ENCODE data around the gene DCAF10. TPM values are rescaled to one million over a fixed set of nuclear protein-coding genes. Genes with fewer than 3 reads are reported as not detected.
"Not testable (repeated sequence)": the region's sequence is repeated elsewhere in the genome, so short reads cannot be mapped to it uniquely, and the experiment has no call there.

Gene DCAF10
- polyA plus RNA-seq, 1 donor from 2014 or later = 23.3 TPM

DNA sequence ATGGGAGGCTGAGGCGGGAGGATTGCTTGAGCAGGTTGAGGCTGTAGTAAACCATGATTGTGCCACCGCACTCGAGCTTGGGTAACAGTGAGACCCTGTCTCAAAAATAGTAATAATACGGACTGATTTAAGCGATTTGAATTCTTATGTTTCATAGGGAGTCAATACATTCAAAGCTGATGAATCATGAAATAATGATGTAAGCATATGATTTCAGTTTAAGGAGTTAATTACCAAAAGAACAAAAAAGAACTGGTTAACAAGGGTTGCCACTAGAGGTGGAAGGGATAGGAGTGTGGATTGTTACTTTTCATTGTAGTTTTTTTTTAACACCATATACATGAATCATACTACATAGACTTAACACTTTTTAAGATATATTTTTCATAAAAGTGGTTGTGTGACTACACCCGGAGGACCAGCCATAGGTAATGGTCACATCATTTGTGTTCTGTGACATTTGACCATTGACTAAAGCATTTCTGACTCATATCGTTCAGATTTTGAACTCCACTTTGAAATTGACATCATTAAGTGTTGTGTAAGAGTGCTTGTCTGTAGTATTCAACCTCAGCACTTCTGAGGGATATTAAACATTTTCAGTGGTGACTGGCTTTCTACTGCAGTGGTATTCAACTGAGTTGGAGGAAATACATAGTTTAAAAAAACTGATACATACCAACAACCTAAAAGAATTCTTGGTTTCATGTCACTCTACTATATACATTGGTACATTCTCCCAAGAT, 40.0 kb upstream of the DCAF10 start:
- H3K79me2 ChIP-seq (replicated peaks; ENCODE audit: insufficient read depth, low read length) = no peaks in the 10 kb centered on the region
- no peak overlapping the region for H3K4me3 ChIP-seq (ENCODE audit: low read length)
- no peak for TF ChIP-seq EZH2 (IDR thresholded peaks at IDR 0.05; ENCODE audit: borderline replicate concordance, insufficient read depth, low read length, poor library complexity, severe bottlenecking)
- TF ChIP-seq POLR2AphosphoS5 (IDR thresholded peaks at IDR 0.05) = no peak
- no peak for TF ChIP-seq MXI1 (conservative IDR thresholded peaks at IDR 0.05; ENCODE audit: poor library complexity, severe bottlenecking)
- no peak for TF ChIP-seq EP300 (conservative IDR thresholded peaks at IDR 0.05; ENCODE audit: poor library complexity, severe bottlenecking)
- TF ChIP-seq, protein P1, sequence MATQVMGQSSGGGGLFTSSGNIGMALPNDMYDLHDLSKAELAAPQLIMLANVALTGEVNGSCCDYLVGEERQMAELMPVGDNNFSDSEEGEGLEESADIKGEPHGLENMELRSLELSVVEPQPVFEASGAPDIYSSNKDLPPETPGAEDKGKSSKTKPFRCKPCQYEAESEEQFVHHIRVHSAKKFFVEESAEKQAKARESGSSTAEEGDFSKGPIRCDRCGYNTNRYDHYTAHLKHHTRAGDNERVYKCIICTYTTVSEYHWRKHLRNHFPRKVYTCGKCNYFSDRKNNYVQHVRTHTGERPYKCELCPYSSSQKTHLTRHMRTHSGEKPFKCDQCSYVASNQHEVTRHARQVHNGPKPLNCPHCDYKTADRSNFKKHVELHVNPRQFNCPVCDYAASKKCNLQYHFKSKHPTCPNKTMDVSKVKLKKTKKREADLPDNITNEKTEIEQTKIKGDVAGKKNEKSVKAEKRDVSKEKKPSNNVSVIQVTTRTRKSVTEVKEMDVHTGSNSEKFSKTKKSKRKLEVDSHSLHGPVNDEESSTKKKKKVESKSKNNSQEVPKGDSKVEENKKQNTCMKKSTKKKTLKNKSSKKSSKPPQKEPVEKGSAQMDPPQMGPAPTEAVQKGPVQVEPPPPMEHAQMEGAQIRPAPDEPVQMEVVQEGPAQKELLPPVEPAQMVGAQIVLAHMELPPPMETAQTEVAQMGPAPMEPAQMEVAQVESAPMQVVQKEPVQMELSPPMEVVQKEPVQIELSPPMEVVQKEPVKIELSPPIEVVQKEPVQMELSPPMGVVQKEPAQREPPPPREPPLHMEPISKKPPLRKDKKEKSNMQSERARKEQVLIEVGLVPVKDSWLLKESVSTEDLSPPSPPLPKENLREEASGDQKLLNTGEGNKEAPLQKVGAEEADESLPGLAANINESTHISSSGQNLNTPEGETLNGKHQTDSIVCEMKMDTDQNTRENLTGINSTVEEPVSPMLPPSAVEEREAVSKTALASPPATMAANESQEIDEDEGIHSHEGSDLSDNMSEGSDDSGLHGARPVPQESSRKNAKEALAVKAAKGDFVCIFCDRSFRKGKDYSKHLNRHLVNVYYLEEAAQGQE (IDR thresholded peaks at IDR 0.05; ENCODE audit: borderline replicate concordance) = no peak
- TF ChIP-seq SMC3 (conservative IDR thresholded peaks at IDR 0.05; ENCODE audit: poor library complexity) = no peak
- TF ChIP-seq, protein P2, sequence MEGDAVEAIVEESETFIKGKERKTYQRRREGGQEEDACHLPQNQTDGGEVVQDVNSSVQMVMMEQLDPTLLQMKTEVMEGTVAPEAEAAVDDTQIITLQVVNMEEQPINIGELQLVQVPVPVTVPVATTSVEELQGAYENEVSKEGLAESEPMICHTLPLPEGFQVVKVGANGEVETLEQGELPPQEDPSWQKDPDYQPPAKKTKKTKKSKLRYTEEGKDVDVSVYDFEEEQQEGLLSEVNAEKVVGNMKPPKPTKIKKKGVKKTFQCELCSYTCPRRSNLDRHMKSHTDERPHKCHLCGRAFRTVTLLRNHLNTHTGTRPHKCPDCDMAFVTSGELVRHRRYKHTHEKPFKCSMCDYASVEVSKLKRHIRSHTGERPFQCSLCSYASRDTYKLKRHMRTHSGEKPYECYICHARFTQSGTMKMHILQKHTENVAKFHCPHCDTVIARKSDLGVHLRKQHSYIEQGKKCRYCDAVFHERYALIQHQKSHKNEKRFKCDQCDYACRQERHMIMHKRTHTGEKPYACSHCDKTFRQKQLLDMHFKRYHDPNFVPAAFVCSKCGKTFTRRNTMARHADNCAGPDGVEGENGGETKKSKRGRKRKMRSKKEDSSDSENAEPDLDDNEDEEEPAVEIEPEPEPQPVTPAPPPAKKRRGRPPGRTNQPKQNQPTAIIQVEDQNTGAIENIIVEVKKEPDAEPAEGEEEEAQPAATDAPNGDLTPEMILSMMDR (IDR thresholded peaks at IDR 0.05; ENCODE audit: poor library complexity, severe bottlenecking) = no peak
- TF ChIP-seq TAF1 (IDR thresholded peaks at IDR 0.05; ENCODE audit: low read depth) = no peak
- no peak for TF ChIP-seq RAD21 (conservative IDR thresholded peaks at IDR 0.05)
- no peaks in the 10 kb centered on the region for H3K9me2 ChIP-seq (ENCODE audit: insufficient read depth, low read length)
- no peak overlapping the region for H3K4me2 ChIP-seq (ENCODE audit: low read length)
- H2AFZ ChIP-seq (ENCODE audit: low read depth, low read length) = no peak overlapping the region
- no peaks in the 10 kb centered on the region for H3F3A ChIP-seq (ENCODE audit: insufficient read depth, low read length, poor library complexity, severe bottlenecking)
- no peaks in the 10 kb centered on the region for H3K27me3 ChIP-seq (ENCODE audit: insufficient read depth, low read depth, low read length)
- no peak overlapping the region for H3K9ac ChIP-seq (ENCODE audit: low read length)
- no peaks in the 10 kb centered on the region for H4K20me1 ChIP-seq (ENCODE audit: insufficient read depth)
- H3K36me3 ChIP-seq (ENCODE audit: insufficient read depth, low read length) = no peaks in the 10 kb centered on the region
- no peaks in the 10 kb centered on the region for H3K9me3 ChIP-seq (ENCODE audit: low read length)
- H3K27ac ChIP-seq (ENCODE audit: low read length) = no peak overlapping the region

DNA sequence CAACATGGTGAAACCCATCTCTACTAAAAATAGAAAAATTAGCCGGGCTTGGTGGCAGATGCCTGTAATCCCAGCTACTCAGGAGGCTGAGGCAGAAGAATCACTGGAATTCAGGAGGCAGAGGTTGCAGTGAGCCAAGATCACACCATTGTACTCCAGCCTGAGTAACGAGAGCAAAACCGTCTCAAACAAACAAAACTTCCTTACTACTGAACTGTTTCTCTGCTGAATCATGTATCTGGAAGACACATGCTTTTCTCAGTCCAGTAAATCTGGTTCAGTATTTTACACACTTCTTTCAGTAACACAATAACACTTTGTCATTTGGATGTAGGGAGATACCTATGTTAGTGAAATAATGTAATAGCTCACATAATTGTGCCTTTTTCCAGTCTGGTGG, 39.1 kb upstream of the DCAF10 start:
- H2AFZ ChIP-seq (ENCODE audit: low read depth, low read length) = no peak overlapping the region
- H3K79me2 ChIP-seq (replicated peaks; ENCODE audit: insufficient read depth, low read length) = no peaks in the 10 kb centered on the region
- H3K27ac ChIP-seq (ENCODE audit: low read length) = no peak overlapping the region
- no peak overlapping the region for H3K4me2 ChIP-seq (ENCODE audit: low read length)
- no peaks in the 10 kb centered on the region for H3F3A ChIP-seq (ENCODE audit: insufficient read depth, low read length, poor library complexity, severe bottlenecking)
- no peaks in the 10 kb centered on the region for H3K27me3 ChIP-seq (ENCODE audit: insufficient read depth, low read depth, low read length)
- H4K20me1 ChIP-seq (ENCODE audit: insufficient read depth) = no peaks in the 10 kb centered on the region
- TF ChIP-seq EP300 (conservative IDR thresholded peaks at IDR 0.05; ENCODE audit: poor library complexity, severe bottlenecking) = no peak
- no peak for TF ChIP-seq EZH2 (IDR thresholded peaks at IDR 0.05; ENCODE audit: borderline replicate concordance, insufficient read depth, low read length, poor library complexity, severe bottlenecking)
- H3K9me2 ChIP-seq (ENCODE audit: insufficient read depth, low read length) = no peaks in the 10 kb centered on the region
- H3K9me3 ChIP-seq (ENCODE audit: low read length) = no peaks in the 10 kb centered on the region
- no peak overlapping the region for H3K4me3 ChIP-seq (ENCODE audit: low read length)
- no peaks in the 10 kb centered on the region for H3K36me3 ChIP-seq (ENCODE audit: insufficient read depth, low read length)
- no peak overlapping the region for H3K9ac ChIP-seq (ENCODE audit: low read length)

DNA sequence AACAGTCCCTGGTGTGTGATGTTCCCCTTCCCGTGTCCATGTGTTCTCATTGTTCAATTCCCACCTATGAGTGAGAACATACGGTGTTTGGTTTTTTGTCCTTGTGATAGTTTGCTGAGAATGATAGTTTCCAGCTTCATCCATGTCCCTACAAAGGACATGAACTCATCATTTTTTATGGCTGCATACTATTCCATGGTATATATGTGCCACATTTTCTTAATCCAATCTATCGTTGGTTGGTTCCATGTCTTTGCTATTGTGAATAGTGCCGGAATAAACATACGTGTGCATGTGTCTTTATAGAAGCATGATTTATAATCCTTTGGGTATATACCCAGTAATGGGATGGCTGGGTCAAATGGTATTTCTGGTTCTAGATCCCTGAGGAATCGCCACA, 35.3 kb upstream of the DCAF10 start:
- not testable (repeated sequence) for H3K4me2 ChIP-seq (ENCODE audit: low read length); H3K4me3 ChIP-seq (ENCODE audit: low read length); H3K36me3 ChIP-seq (ENCODE audit: insufficient read depth, low read length); H3K9ac ChIP-seq (ENCODE audit: low read length); H3K79me2 ChIP-seq (replicated peaks; ENCODE audit: insufficient read depth, low read length); H2AFZ ChIP-seq (ENCODE audit: low read depth, low read length); H3K27ac ChIP-seq (ENCODE audit: low read length); H3K27me3 ChIP-seq (ENCODE audit: insufficient read depth, low read depth, low read length); H3K9me2 ChIP-seq (ENCODE audit: insufficient read depth, low read length); H3F3A ChIP-seq (ENCODE audit: insufficient read depth, low read length, poor library complexity, severe bottlenecking); H4K20me1 ChIP-seq (ENCODE audit: insufficient read depth); H3K9me3 ChIP-seq (ENCODE audit: low read length)

Measured in neural cell (in vitro differentiated cells).